Left lung (tissue), 10 donors: ENCODE measurements around the gene NOP14. TPM values are rescaled to one million over a fixed set of nuclear protein-coding genes. Genes with fewer than 3 reads are reported as not detected.

Source experiments
- ATAC-seq: fragments of 200-7000 bp; cut with Tn5 transposase; one replicate; pipeline ENCODE4 v1.9.1; 2020; ENCODE audit warnings: moderate library complexity
- DNase-seq, 4 donors: peaks; one replicate each; pipeline ENCODE4 v3.0.0-alpha.2; 2013 to 2020
- H3K27ac ChIP-seq, 2 donors: fragments of 200-600 bp; sonication (generic) in 1 of 2; one replicate each; pipeline versions ENCODE4 v1.5.0 to v1.8.0; 2020 to 2021
- H3K27me3 ChIP-seq, 2 donors: fragments of 200-600 bp; sonication (generic) in 1 of 2; one replicate each; pipeline versions ENCODE4 v1.5.0 to v1.8.0; 2020 to 2021
- H3K36me3 ChIP-seq, 2 donors: fragments of 200-600 bp; sonication (generic) in 1 of 2; one replicate each; pipeline versions ENCODE4 v1.5.0 to v1.8.0; 2020 to 2021
- H3K4me1 ChIP-seq, 2 donors: fragments of 200-600 bp; one replicate each; pipeline ENCODE4 v1.8.0; 2021
- H3K4me3 ChIP-seq, 2 donors: fragments of 200-600 bp; sonication (generic) in 1 of 2; one replicate each; pipeline versions ENCODE4 v1.5.0 to v1.8.0; 2020 to 2021; ENCODE audit warnings: mild to moderate bottlenecking in 1 of 2
- H3K9me3 ChIP-seq, 2 donors: fragments of 200-600 bp; sonication (generic) in 1 of 2; one replicate each; pipeline versions ENCODE4 v1.5.0 to v1.8.0; 2020 to 2021
- CTCF ChIP-seq, 2 donors: fragments of 200-600 bp; sonication (generic) in 1 of 2; IDR thresholded peaks; one replicate each; pipeline versions ENCODE4 v1.5.0 to v1.8.0; 2021; ENCODE audit warnings: antibody characterized with exemption in 2 of 2
- intact Hi-C, 2 donors: fragments of 100-400 bp; cut with DNase I; formaldehyde crosslinking; loops; one replicate each; pipeline versions ENCODE4 v1.11.2 to v1.14.2; 2022
- polyA plus RNA-seq, 6 donors: library from polyadenylated mRNA; unstranded; fragments of 120-200 nt; gene quantifications; one replicate each; pipeline ENCODE4 v1.2.1, GENCODE V29; 2013; ENCODE audit not compliant: insufficient read length in 6 of 6
- total RNA-seq, 2 donors: library from RNA; stranded (reverse); fragmentation: NEBNext Ultra II Directional; extraction: Animal tissue kit (Norgen Biotek cat#: 25700); gene quantifications; one replicate each; pipeline ENCODE4 v1.2.1, GENCODE V29; 2021
- donor health status: DM: no; HTN: yes; CAD: no.
- donor health status: DM: no; HTN: no; CAD: no.

The NOP14 gene
- total and polyA plus RNA-seq, 8 donors, result 20.4 to 33.0 (median 27.1) TPM

- TF ChIP-seq CTCF (IDR thresholded peaks at IDR 0.05), result no peak
- Histone ChIP-seq H3K4me3 (no peak overlapping the region), H3K9me3 (no peaks in the 10 kb centered on the region), H3K27ac (peak overlapping the region in 1 of 2 donors; percentile 30), H3K36me3 (peaks cover 0 to 83% of the 10 kb centered on the region in 2 donors), H3K4me1 (peaks cover 0 to 7% of the 10 kb centered on the region in 2 donors), H3K27me3 (no peaks in the 10 kb centered on the region)
- intact Hi-C loops, result no loop called here
- ATAC-seq, result peak; percentile 51
- DNase-seq, result no peak
These were observed 8.6 kb downstream of the NOP14 start for GRCh38 chr4:2954358-2955185.

GRCh38 chr4:2953496-2953895 is 9.7 kb downstream of the NOP14 start:
- Histone ChIP-seq H3K4me1 (peaks cover 0 to 4% of the 10 kb centered on the region in 2 donors), H3K27ac (no peak overlapping the region), H3K4me3 (no peak overlapping the region), H3K9me3 (no peaks in the 10 kb centered on the region), H3K36me3 (peaks cover 0 to 89% of the 10 kb centered on the region in 2 donors), H3K27me3 (no peaks in the 10 kb centered on the region)
- intact Hi-C loops, result no loop called here
- no peak for TF ChIP-seq CTCF (IDR thresholded peaks at IDR 0.05)
- DNase-seq, result no peak
- no peak for ATAC-seq

- TF ChIP-seq CTCF (IDR thresholded peaks at IDR 0.05), result no peak
- intact Hi-C loops, result no loop called here
- Histone ChIP-seq H3K9me3 (no peaks in the 10 kb centered on the region), H3K27me3 (no peaks in the 10 kb centered on the region), H3K4me3 (no peak overlapping the region), H3K27ac (no peak overlapping the region), H3K36me3 (peaks cover 0 to 93% of the 10 kb centered on the region in 2 donors), H3K4me1 (no peaks in the 10 kb centered on the region)
- DNase-seq (peak in 1 of 4 donors; percentile 48), ATAC-seq (no peak)
These were observed 12.8 kb downstream of the NOP14 start for GRCh38 chr4:2950221-2950989.

GRCh38 chr4:2949782-2950125 is 13.5 kb downstream of the NOP14 start:
- H3K9me3 ChIP-seq, result no peaks in the 10 kb centered on the region
- intact Hi-C loops, result no loop called here
- no peak overlapping the region for H3K27ac ChIP-seq
- ATAC-seq (no peak), DNase-seq (peak in 1 of 4 donors; percentile 23)
- H3K4me1 ChIP-seq, result no peaks in the 10 kb centered on the region
- H3K4me3 ChIP-seq, result no peak overlapping the region
- H3K36me3 ChIP-seq, result peaks cover 0 to 98% of the 10 kb centered on the region in 2 donors
- no peak for TF ChIP-seq CTCF (IDR thresholded peaks at IDR 0.05)
- no peaks in the 10 kb centered on the region for H3K27me3 ChIP-seq
